Measurements from ENCODE around the gene FMNL3.
"Not testable (repeated sequence)": the region's sequence is repeated elsewhere in the genome, so short reads cannot be mapped to it uniquely, and the experiment has no call there.

The FMNL3 gene

DNA sequence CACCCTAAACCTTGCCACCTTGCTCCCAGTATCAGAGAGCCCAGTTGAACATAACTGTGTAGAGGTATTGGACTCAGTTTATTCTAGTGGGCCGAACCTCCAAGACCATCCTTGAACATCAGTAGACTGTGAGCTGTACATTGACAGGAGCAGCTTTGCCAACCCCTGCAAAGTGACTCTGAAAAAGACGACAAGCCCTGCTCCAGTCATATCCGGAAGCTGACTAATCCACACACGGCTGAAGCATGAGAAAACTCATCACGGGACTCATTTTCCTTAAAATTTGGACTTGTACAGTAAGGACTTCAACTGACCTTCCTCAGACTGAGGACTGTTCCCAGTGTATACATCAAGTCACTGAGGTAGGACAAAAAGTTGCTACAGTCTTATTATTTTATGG is 31.5 kb upstream of the FMNL3 start:
- not testable (repeated sequence) for H3K4me3 ChIP-seq (ENCODE audit: low read depth, low read length); H3K9ac ChIP-seq (ENCODE audit: low read depth, low read length); H3K27me3 ChIP-seq (ENCODE audit: control insufficient read depth, insufficient read depth, low read length); H3K36me3 ChIP-seq (ENCODE audit: control insufficient read depth, insufficient read depth, low read length); H3K9me3 ChIP-seq (ENCODE audit: control insufficient read depth, insufficient read depth, low read length); H3K4me1 ChIP-seq (ENCODE audit: control insufficient read depth, insufficient read depth, low read length)

DNA sequence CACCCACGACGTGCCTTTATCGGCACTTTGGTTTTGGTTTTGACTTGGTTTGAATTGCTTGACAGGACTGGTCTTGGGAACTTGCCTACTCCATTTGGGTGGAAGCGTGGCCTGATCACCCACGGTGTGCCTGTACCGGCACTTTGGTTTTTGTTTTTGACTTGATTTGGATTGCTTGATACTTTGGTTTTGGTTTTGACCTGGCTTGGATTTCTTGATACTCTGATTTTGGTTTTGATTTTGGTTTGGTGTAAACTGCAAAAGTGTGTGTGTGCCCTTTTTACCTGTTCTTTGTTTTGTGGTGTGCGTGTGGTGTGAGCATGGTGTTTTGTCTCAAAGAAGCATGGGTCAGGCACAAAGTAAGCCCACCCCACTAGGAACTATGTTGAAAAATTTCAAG is 27.7 kb upstream of the FMNL3 start:
- not testable (repeated sequence) for H3K27me3 ChIP-seq (ENCODE audit: control insufficient read depth, insufficient read depth, low read length); H3K9ac ChIP-seq (ENCODE audit: low read depth, low read length); H3K9me3 ChIP-seq (ENCODE audit: control insufficient read depth, insufficient read depth, low read length); H3K4me1 ChIP-seq (ENCODE audit: control insufficient read depth, insufficient read depth, low read length); H3K4me3 ChIP-seq (ENCODE audit: low read depth, low read length); H3K36me3 ChIP-seq (ENCODE audit: control insufficient read depth, insufficient read depth, low read length)

GRCh38 chr12:49733219-49734017 is 26.2 kb upstream of the FMNL3 start:
- Histone ChIP-seq H3K9me3 (ENCODE audit: control insufficient read depth, insufficient read depth, low read length) (no peaks in the 10 kb centered on the region), H3K36me3 (ENCODE audit: control insufficient read depth, insufficient read depth, low read length) (no peaks in the 10 kb centered on the region), H3K9ac (ENCODE audit: low read depth, low read length) (no peak overlapping the region), H3K4me1 (ENCODE audit: control insufficient read depth, insufficient read depth, low read length) (no peaks in the 10 kb centered on the region), H3K27me3 (ENCODE audit: control insufficient read depth, insufficient read depth, low read length) (peaks cover 2% of the 10 kb centered on the region), H3K4me3 (ENCODE audit: low read depth, low read length) (no peak overlapping the region)

- Histone ChIP-seq H3K36me3 (ENCODE audit: control insufficient read depth, insufficient read depth, low read length) (no peaks in the 10 kb centered on the region), H3K4me3 (ENCODE audit: low read depth, low read length) (no peak overlapping the region), H3K4me1 (ENCODE audit: control insufficient read depth, insufficient read depth, low read length) (no peaks in the 10 kb centered on the region), H3K9me3 (ENCODE audit: control insufficient read depth, insufficient read depth, low read length) (no peaks in the 10 kb centered on the region), H3K27me3 (ENCODE audit: control insufficient read depth, insufficient read depth, low read length) (peaks cover 2% of the 10 kb centered on the region), H3K9ac (ENCODE audit: low read depth, low read length) (no peak overlapping the region)
These were observed 23.4 kb upstream of the FMNL3 start for GRCh38 chr12:49730568-49731101.

GRCh38 chr12:49730050-49730449 is 22.8 kb upstream of the FMNL3 start:
- Histone ChIP-seq H3K9me3 (ENCODE audit: control insufficient read depth, insufficient read depth, low read length) (no peaks in the 10 kb centered on the region), H3K27me3 (ENCODE audit: control insufficient read depth, insufficient read depth, low read length) (peaks cover 2% of the 10 kb centered on the region), H3K36me3 (ENCODE audit: control insufficient read depth, insufficient read depth, low read length) (no peaks in the 10 kb centered on the region), H3K9ac (ENCODE audit: low read depth, low read length) (no peak overlapping the region), H3K4me1 (ENCODE audit: control insufficient read depth, insufficient read depth, low read length) (no peaks in the 10 kb centered on the region), H3K4me3 (ENCODE audit: low read depth, low read length) (no peak overlapping the region)

GRCh38 chr12:49728446-49728845 is 21.2 kb upstream of the FMNL3 start:
- Histone ChIP-seq H3K4me1 (ENCODE audit: control insufficient read depth, insufficient read depth, low read length) (no peaks in the 10 kb centered on the region), H3K36me3 (ENCODE audit: control insufficient read depth, insufficient read depth, low read length) (no peaks in the 10 kb centered on the region), H3K9me3 (ENCODE audit: control insufficient read depth, insufficient read depth, low read length) (no peaks in the 10 kb centered on the region), H3K27me3 (ENCODE audit: control insufficient read depth, insufficient read depth, low read length) (peaks cover 2% of the 10 kb centered on the region), H3K4me3 (ENCODE audit: low read depth, low read length) (no peak overlapping the region), H3K9ac (ENCODE audit: low read depth, low read length) (no peak overlapping the region)

DNA sequence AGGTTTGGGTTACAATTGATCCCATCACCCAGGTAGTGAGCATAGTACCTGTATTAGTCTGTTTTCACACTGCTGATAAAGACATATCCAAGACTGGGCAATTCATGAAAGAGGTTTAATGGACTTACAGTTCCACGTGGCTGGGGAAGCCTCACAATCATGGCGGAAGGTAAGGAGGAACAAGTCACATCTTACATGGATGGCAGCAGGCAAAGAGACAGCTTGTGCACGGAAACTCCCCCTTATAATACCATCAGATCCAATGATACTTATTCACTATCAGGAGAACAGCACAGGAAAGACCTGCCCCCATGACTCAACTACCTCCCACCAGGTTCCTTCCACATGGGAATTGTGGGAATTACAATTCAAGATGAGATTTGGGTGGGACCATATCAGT is 14.2 kb upstream of the FMNL3 start:
- H3K4me3 ChIP-seq (ENCODE audit: low read depth, low read length); H3K9me3 ChIP-seq (ENCODE audit: control insufficient read depth, insufficient read depth, low read length); H3K9ac ChIP-seq (ENCODE audit: low read depth, low read length); H3K27me3 ChIP-seq (ENCODE audit: control insufficient read depth, insufficient read depth, low read length); H3K36me3 ChIP-seq (ENCODE audit: control insufficient read depth, insufficient read depth, low read length); H3K4me1 ChIP-seq (ENCODE audit: control insufficient read depth, insufficient read depth, low read length): not testable (repeated sequence)

GRCh38 chr12:49720214-49720613 is 13.0 kb upstream of the FMNL3 start:
- H3K36me3 ChIP-seq (ENCODE audit: control insufficient read depth, insufficient read depth, low read length) = no peaks in the 10 kb centered on the region
- no peaks in the 10 kb centered on the region for H3K9me3 ChIP-seq (ENCODE audit: control insufficient read depth, insufficient read depth, low read length)
- no peak overlapping the region for H3K4me3 ChIP-seq (ENCODE audit: low read depth, low read length)
- no peaks in the 10 kb centered on the region for H3K4me1 ChIP-seq (ENCODE audit: control insufficient read depth, insufficient read depth, low read length)
- H3K9ac ChIP-seq (ENCODE audit: low read depth, low read length) = no peak overlapping the region
- no peaks in the 10 kb centered on the region for H3K27me3 ChIP-seq (ENCODE audit: control insufficient read depth, insufficient read depth, low read length)

DNA sequence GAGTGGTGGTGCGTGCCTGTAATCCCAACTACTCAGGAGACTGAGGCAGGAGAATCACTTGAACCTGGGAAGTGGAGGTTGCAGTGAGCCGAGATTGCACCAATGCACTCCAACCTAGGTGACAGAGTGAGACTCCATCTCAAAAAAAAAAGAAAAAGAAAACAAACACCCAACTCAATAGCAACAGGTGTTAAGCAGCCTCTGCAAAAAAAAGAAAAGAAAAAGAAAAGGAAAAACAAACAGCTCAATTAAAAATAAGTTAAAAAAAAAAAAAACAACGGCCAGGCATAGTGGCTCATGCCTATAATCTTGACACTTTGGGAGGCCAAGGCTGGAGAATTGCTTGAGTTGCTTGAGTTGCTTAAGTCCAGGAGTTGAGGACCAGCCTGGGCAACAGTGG is 10.6 kb upstream of the FMNL3 start:
- H3K36me3 ChIP-seq (ENCODE audit: control insufficient read depth, insufficient read depth, low read length); H3K27me3 ChIP-seq (ENCODE audit: control insufficient read depth, insufficient read depth, low read length); H3K4me3 ChIP-seq (ENCODE audit: low read depth, low read length); H3K4me1 ChIP-seq (ENCODE audit: control insufficient read depth, insufficient read depth, low read length); H3K9me3 ChIP-seq (ENCODE audit: control insufficient read depth, insufficient read depth, low read length); H3K9ac ChIP-seq (ENCODE audit: low read depth, low read length): not testable (repeated sequence)

- Histone ChIP-seq H3K4me1 (ENCODE audit: control insufficient read depth, insufficient read depth, low read length) (no peaks in the 10 kb centered on the region), H3K9ac (ENCODE audit: low read depth, low read length) (no peak overlapping the region), H3K36me3 (ENCODE audit: control insufficient read depth, insufficient read depth, low read length) (no peaks in the 10 kb centered on the region), H3K27me3 (ENCODE audit: control insufficient read depth, insufficient read depth, low read length) (peaks cover 2% of the 10 kb centered on the region), H3K9me3 (ENCODE audit: control insufficient read depth, insufficient read depth, low read length) (no peaks in the 10 kb centered on the region), H3K4me3 (ENCODE audit: low read depth, low read length) (no peak overlapping the region)
These were observed 9.3 kb upstream of the FMNL3 start for GRCh38 chr12:49716553-49716952.

DNA sequence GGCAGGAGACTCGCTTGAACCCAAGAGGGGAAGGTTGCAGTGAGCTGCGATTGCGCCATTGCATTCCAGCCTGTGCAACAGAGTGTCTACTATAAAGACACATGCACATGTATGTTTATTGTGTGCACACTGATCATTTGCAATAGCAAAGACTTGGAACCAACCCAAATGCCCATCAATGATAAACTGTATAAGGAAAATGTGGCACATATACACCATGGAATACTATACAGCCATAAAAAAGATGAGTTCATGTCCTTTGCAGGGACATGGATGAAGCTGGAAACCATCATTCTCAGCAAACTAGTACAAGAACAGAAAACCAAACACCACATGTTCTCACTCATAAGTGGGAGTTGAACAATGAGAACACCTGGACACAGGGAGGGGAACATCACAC is 6.7 kb upstream of the FMNL3 start:
- not testable (repeated sequence) for H3K36me3 ChIP-seq (ENCODE audit: control insufficient read depth, insufficient read depth, low read length); H3K9ac ChIP-seq (ENCODE audit: low read depth, low read length); H3K9me3 ChIP-seq (ENCODE audit: control insufficient read depth, insufficient read depth, low read length); H3K4me1 ChIP-seq (ENCODE audit: control insufficient read depth, insufficient read depth, low read length); H3K4me3 ChIP-seq (ENCODE audit: low read depth, low read length)
- peaks cover 18% of the 10 kb centered on the region for H3K27me3 ChIP-seq (ENCODE audit: control insufficient read depth, insufficient read depth, low read length)

DNA sequence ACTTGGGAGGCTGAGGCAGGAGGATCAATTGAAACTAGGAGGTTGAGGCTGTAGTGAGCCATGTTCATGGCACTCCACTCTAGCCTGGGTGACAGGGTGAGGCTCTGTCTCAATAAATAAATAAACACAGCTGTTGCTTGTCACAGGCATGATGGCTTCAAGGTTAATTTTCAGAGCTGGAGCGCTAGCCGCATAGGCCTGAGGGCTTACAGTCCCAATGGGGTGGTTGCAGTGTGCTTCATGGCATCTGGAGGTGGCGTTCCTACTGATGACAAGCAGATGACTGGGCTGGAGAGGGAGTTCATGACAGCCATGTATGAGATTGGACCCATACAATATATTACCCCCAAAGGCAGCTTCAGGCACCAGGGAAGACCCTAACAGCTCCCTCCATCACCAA is 1.6 kb upstream of the FMNL3 start:
- Histone ChIP-seq H3K4me1 (ENCODE audit: control insufficient read depth, insufficient read depth, low read length) (peaks cover 14% of the 10 kb centered on the region), H3K4me3 (ENCODE audit: low read depth, low read length) (no peak overlapping the region), H3K27me3 (ENCODE audit: control insufficient read depth, insufficient read depth, low read length) (peaks cover 31% of the 10 kb centered on the region), H3K9me3 (ENCODE audit: control insufficient read depth, insufficient read depth, low read length) (no peaks in the 10 kb centered on the region), H3K9ac (ENCODE audit: low read depth, low read length) (no peak overlapping the region), H3K36me3 (ENCODE audit: control insufficient read depth, insufficient read depth, low read length) (no peaks in the 10 kb centered on the region)
